C4-2B (cell line): ENCODE data around the gene LHFPL5.

Experiments used
- H3K27ac ChIP-seq: fragments of 450-650 bp; 2 replicates; pipeline ENCODE4 v1.5.1; 2017
- CTCF ChIP-seq: fragments of 450-650 bp; conservative IDR thresholded peaks from 2 replicates; pipeline ENCODE4 v1.5.1; 2017; ENCODE audit warnings: mild to moderate bottlenecking
- ZFX ChIP-seq: fragments of 450-650 bp; IDR thresholded peaks from 2 replicates; pipeline ENCODE4 v1.6.1; 2017

Gene LHFPL5

DNA sequence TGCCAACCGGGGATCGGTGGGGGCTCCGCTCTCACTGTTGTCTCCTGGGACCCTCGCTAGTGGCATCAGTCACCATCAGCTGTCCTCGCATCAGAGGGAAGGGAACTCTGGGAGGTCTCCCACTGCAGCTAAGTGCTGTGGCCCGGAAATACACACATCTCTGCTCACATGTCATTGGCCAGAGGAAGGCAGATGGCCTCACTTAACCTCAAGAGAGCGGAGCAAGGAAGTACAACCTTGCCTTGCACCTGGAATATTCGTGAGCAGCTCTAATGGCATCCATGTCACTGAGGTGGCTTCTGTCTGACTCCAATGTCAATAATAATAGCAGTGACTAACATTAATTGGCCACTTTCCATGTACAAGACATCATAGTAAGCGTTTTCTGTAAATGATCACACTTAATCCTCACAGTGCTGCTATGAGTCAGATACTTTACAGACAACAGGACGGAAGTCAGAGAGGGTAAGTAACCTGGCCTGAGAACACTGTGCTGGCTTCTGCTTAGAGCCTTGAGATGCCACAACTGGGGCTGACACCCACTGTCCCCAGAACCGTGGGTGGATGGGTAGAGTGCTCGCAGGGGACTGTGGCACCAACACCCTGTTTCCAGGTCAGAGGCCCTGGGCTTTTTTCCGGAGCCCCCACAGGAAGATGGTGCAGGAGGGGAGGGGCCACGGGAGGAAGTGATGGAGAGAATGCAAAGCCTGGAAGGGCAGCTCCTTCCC lies 6.0 kb downstream of the LHFPL5 start:
- no peak for TF ChIP-seq CTCF
- TF ChIP-seq ZFX, result no peak
- H3K27ac ChIP-seq, result peak overlapping the region; percentile 23

GRCh38 chr6:35811699-35811995 lies 6.5 kb downstream of the LHFPL5 start:
- TF ChIP-seq CTCF, result no peak
- TF ChIP-seq ZFX, result no peak
- peak overlapping the region; percentile 23 for H3K27ac ChIP-seq

- H3K27ac ChIP-seq, result no peak overlapping the region
- TF ChIP-seq CTCF (no peak), ZFX (no peak)
Measured at GRCh38 chr6:35817515-35817914, 12.4 kb downstream of the LHFPL5 start.

DNA sequence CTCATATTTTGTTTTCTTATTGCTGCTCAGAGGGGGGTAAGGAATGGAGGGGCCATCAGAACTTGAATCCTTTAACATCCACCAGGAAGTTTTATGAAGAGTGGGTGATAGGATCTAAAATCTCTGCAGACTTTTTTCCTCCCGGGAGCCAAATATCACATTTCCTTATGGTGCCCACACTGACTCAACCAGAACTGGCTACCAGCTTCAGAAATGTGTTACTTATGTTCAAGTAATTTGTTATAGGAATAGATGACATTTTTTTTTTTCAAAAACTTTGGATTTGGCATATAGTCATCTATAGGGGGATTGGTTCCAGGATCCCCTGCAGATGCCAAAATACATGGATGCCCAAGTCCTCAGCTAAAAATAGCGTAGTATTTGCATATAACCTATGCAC lies 18.4 kb downstream of the LHFPL5 start:
- H3K27ac ChIP-seq, result no peak overlapping the region
- no peak for TF ChIP-seq CTCF
- no peak for TF ChIP-seq ZFX

- H3K27ac ChIP-seq, result no peak overlapping the region
- TF ChIP-seq ZFX, result no peak
Measured at GRCh38 chr6:35824552-35825192, 19.5 kb downstream of the LHFPL5 start.

DNA sequence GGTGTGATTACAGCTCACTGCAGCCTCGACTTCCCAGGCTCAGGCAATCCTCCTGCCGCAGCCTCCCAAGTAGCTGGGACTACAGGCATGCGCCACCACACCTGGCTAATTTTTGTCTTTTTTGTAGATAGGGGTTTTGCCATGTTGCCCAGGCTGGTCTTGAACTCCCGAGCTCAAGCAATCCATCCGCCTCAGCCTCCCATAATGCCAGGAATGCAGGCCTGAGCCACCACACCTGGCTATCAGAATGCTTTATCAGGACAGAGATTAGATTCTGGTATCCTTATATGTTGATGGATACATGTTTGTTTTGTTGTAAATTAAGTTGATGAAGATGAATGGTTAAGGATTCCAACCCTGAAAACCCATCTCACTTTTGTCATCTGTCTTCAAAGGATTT lies 24.2 kb downstream of the LHFPL5 start:
- no peak for TF ChIP-seq CTCF
- TF ChIP-seq ZFX, result no peak
- H3K27ac ChIP-seq, result no peak overlapping the region

DNA sequence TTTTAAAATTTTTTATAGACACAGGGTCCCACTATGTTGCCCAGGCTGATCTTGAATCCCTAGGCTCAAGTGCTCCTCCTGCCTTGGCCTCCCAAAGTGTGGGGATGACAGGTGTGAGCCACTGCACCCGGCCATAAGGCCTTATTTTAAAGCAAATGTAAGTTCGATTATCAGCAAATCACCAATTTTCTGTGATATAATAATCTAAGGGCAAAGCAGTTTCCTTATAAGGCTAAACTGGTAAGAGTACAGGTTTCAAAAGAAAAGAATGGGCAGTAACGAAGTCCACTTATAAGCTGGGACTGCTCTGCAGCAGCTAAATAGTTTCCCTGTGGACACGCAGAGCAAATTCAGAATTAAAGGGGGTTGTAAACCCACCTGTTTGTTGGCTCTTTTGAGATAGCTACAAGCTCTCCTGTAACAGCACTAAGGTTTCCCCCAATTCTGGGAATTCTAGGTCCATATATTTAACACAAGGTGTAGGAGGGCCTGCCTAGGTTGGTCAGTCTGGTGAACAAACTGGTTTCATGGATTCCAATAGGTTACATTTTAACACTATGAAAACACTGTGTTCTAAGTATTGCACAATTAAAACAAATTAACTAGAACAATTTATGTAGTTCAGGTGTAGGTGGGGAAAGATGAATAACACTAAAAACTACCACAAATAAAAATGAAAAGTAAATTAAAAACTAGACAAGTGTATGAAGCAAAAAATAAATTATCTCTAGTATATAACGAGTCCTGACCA lies 26.3 kb downstream of the LHFPL5 start:
- no peak overlapping the region for H3K27ac ChIP-seq
- TF ChIP-seq CTCF, result no peak
- TF ChIP-seq ZFX, result no peak
